Adrenal gland (tissue), 12 donors: ENCODE measurements around the gene STX8. TPM values are rescaled to one million over a fixed set of nuclear protein-coding genes. Genes with fewer than 3 reads are reported as not detected.

ENCODE experiments used
- DNase-seq, 7 donors: peaks; one replicate each; pipeline ENCODE4 v3.0.0-alpha.2; 2019 to 2020
- H3K27ac ChIP-seq, 5 donors: fragments of 200-600 bp; sonication (generic) in 4 of 5; 1 replicate in 3 of 5; 2 replicates in 2 of 5; pipeline versions ENCODE4 v1.5.1 to v1.8.0; 2016 to 2020; ENCODE audit warnings: mild to moderate bottlenecking in 1 of 5
- H3K27me3 ChIP-seq: fragments of 200-600 bp; 2 replicates; pipeline ENCODE4 v1.8.0; 2021
- H3K36me3 ChIP-seq, 2 donors: fragments of 200-600 bp; replicated peaks in 1 of 2; 1 replicate in 1 of 2; 2 replicates in 1 of 2; pipeline versions ENCODE4 v1.5.1 to v1.8.0; 2018 to 2022
- H3K4me1 ChIP-seq, 2 donors: fragments of 200-600 bp; replicated peaks in 1 of 2; 1 replicate in 1 of 2; 2 replicates in 1 of 2; pipeline versions ENCODE4 v1.5.1 to v1.8.0; 2018 to 2021
- H3K4me3 ChIP-seq, 4 donors: fragments of 200-600 bp; sonication (generic) in 3 of 4; one replicate each; pipeline ENCODE4 v1.5.1; 2016 to 2018
- H3K9me3 ChIP-seq, 3 donors: fragments of 200-600 bp; sonication (generic) in 1 of 3; replicated peaks in 1 of 3; 1 replicate in 2 of 3; 2 replicates in 1 of 3; pipeline versions ENCODE4 v1.5.1 to v1.8.0; 2016 to 2021
- POLR2A ChIP-seq, 2 donors: fragments of 450-650 bp; IDR thresholded peaks; one replicate each; pipeline ENCODE4 v1.6.1; 2017; ENCODE audit warnings: antibody characterized with exemption in 2 of 2, mild to moderate bottlenecking in 2 of 2, moderate library complexity in 1 of 2
- WGBS, 4 donors: extraction: QIAGEN DNeasy Blood & Tissue Kit in 2 of 4; methylation state at CpG; one replicate each; pipeline versions ENCODE4 v1.1.5 to v1.1.7; 2013 to 2017; 5-methylcytosine and 5-hydroxymethylcytosine counted together
- intact Hi-C, 2 donors: fragments of 100-400 bp; cut with DNase I; formaldehyde crosslinking; loops; one replicate each; pipeline versions ENCODE4 v1.14.1 to v1.15.0; 2022 to 2023
- polyA plus RNA-seq, 3 donors: library from polyadenylated mRNA; stranded (reverse); fragments of 200-250 nt in 2 of 3; fragments of 350-450 nt in 1 of 3; fragmentation: Illumina TruSeq in 1 of 3; extraction: RNeasy Lipid Tissue Mini Kit (QIAGEN cat#74804) in 1 of 3; gene quantifications; one replicate each; pipeline ENCODE4 v1.2.3, GENCODE V29; 2013 to 2014
- total RNA-seq, 9 donors: library from RNA; depleted of rRNA in 4 of 9; stranded (reverse); fragments of >200 nt in 4 of 9; fragments of 120-200 nt in 1 of 9; fragmentation: NEBNext Ultra II Directional in 1 of 9; extraction: Animal tissue kit (Norgen Biotek cat#: 25700) in 1 of 9; gene quantifications; one replicate each; pipeline versions ENCODE4 v1.1.0 to v1.2.4, GENCODE V29; 2013 to 2023
- TF ChIP-seq, protein P1 (sequence below), 6 experiments: fragments of 450-650 bp in 4 of 6; fragments of 200-600 bp in 2 of 6; sonication (generic) in 1 of 6; IDR thresholded peaks; 1 replicate in 5 of 6; 2 replicates in 1 of 6; pipeline versions ENCODE4 v1.5.1 to v1.8.0; 2016 to 2021; ENCODE audit warnings: antibody characterized with exemption in 6 of 6, mild to moderate bottlenecking in 2 of 6, moderate library complexity in 1 of 6
- donor health status: healthy with polysubstance abuse.
- donor health status: Bipolar disorder and iron deficiency.
- donor health status: DM: yes; HTN: yes; CAD: no.
- donor health status: DM: no; HTN: no; CAD: no.
- donor health status: DM: no; HTN: no; CAD: no.
- donor health status: DM: yes; HTN: yes; CAD: no.

Gene STX8
- total and polyA plus RNA-seq, 12 donors, result 21.9 to 94.1 (median 72.3) TPM

GRCh38 chr17:9232155-9232475 lies 343.5 kb downstream of the STX8 start:
- no peak for DNase-seq
- TF ChIP-seq, protein P1, sequence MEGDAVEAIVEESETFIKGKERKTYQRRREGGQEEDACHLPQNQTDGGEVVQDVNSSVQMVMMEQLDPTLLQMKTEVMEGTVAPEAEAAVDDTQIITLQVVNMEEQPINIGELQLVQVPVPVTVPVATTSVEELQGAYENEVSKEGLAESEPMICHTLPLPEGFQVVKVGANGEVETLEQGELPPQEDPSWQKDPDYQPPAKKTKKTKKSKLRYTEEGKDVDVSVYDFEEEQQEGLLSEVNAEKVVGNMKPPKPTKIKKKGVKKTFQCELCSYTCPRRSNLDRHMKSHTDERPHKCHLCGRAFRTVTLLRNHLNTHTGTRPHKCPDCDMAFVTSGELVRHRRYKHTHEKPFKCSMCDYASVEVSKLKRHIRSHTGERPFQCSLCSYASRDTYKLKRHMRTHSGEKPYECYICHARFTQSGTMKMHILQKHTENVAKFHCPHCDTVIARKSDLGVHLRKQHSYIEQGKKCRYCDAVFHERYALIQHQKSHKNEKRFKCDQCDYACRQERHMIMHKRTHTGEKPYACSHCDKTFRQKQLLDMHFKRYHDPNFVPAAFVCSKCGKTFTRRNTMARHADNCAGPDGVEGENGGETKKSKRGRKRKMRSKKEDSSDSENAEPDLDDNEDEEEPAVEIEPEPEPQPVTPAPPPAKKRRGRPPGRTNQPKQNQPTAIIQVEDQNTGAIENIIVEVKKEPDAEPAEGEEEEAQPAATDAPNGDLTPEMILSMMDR (IDR thresholded peaks at IDR 0.05), result no peak
- TF ChIP-seq POLR2A (IDR thresholded peaks at IDR 0.05), result no peak
- no peaks in the 10 kb centered on the region for H3K9me3 ChIP-seq
- H3K27me3 ChIP-seq, result peaks cover 20% of the 10 kb centered on the region
- no peaks in the 10 kb centered on the region for H3K4me1 ChIP-seq
- no peak overlapping the region for H3K27ac ChIP-seq
- H3K36me3 ChIP-seq, result no peaks in the 10 kb centered on the region
- intact Hi-C loops, result no loop called here
- 84 to 87% methylated on average over 6 of the region's 6 CpGs; no CpG with 5 or more reads in 2 of the 4 donors for WGBS, 4 donors
- no peak overlapping the region for H3K4me3 ChIP-seq

- no peak for DNase-seq
- intact Hi-C loops, result no loop called here
- no peaks in the 10 kb centered on the region for H3K4me1 ChIP-seq
- TF ChIP-seq POLR2A (IDR thresholded peaks at IDR 0.05), result no peak
- TF ChIP-seq, protein P1 (IDR thresholded peaks at IDR 0.05), result no peak
- no peaks in the 10 kb centered on the region for H3K9me3 ChIP-seq
- H3K36me3 ChIP-seq, result no peaks in the 10 kb centered on the region
- WGBS, 4 donors, result 84 to 92% (median 87%) methylated on average over 5 to 23 of the region's 23 CpGs
- no peak overlapping the region for H3K4me3 ChIP-seq
- H3K27ac ChIP-seq, result no peak overlapping the region
- peaks cover 20% of the 10 kb centered on the region for H3K27me3 ChIP-seq
Measured at GRCh38 chr17:9231449-9232154, 344.0 kb downstream of the STX8 start.

- intact Hi-C loops, result no loop called here
- Histone ChIP-seq H3K9me3 (no peaks in the 10 kb centered on the region), H3K36me3 (no peaks in the 10 kb centered on the region), H3K27ac (no peak overlapping the region), H3K4me1 (no peaks in the 10 kb centered on the region), H3K4me3 (no peak overlapping the region), H3K27me3 (peaks cover 20% of the 10 kb centered on the region)
- no peak for DNase-seq
- TF ChIP-seq, protein P1 (IDR thresholded peaks at IDR 0.05), result no peak
- TF ChIP-seq POLR2A (IDR thresholded peaks at IDR 0.05), result no peak
- WGBS, 4 donors, result 87 to 94% (median 92%) methylated on average over 9 to 11 of the region's 11 CpGs
Measured at GRCh38 chr17:9230861-9231260, 344.8 kb downstream of the STX8 start.

- Histone ChIP-seq H3K9me3 (no peaks in the 10 kb centered on the region), H3K4me1 (no peaks in the 10 kb centered on the region), H3K4me3 (no peak overlapping the region), H3K27ac (no peak overlapping the region), H3K36me3 (no peaks in the 10 kb centered on the region), H3K27me3 (peaks cover 20% of the 10 kb centered on the region)
- no peak for DNase-seq
- intact Hi-C loops, result no loop called here
- 40 to 61% (median 61%) methylated on average over 4 to 15 of the region's 15 CpGs; no CpG with 5 or more reads in 1 of the 4 donors for WGBS, 4 donors
- TF ChIP-seq POLR2A (IDR thresholded peaks at IDR 0.05), result no peak
- TF ChIP-seq, protein P1 (IDR thresholded peaks at IDR 0.05), result no peak
Measured at GRCh38 chr17:9230346-9230745, 345.3 kb downstream of the STX8 start.
